Mesodermal cell (in vitro differentiated cells): Measurements from ENCODE around the gene CYFIP1.

ENCODE experiments used
- H3K27ac ChIP-seq: 2 replicates; pipeline ENCODE4 v1.7.0; 2013; ENCODE audit warnings: mild to moderate bottlenecking, low read depth, low read length, moderate library complexity; ENCODE audit not compliant: severe bottlenecking
- H3K36me3 ChIP-seq: 2 replicates; pipeline ENCODE4 v1.7.1; 2013; ENCODE audit warnings: mild to moderate bottlenecking, low read length, moderate library complexity; ENCODE audit not compliant: control insufficient read depth, insufficient read depth
- H3K4me1 ChIP-seq: one replicate; pipeline ENCODE4 v1.7.1; 2013; ENCODE audit warnings: mild to moderate bottlenecking, low read length; ENCODE audit not compliant: insufficient read depth, control insufficient read depth, poor library complexity, severe bottlenecking
- H3K4me3 ChIP-seq: 2 replicates; pipeline ENCODE4 v1.7.0; 2013; ENCODE audit warnings: low read length, control low read depth, mild to moderate bottlenecking; ENCODE audit not compliant: insufficient read depth, poor library complexity, severe bottlenecking; ENCODE audit errors: extremely low read depth
- H3K9me3 ChIP-seq: 2 replicates; pipeline ENCODE4 v1.7.1; 2013; ENCODE audit warnings: mild to moderate bottlenecking, low read length, moderate library complexity; ENCODE audit not compliant: control insufficient read depth
- whole genome bisulfite sequencing, 2 experiments: methylation state at CpG; one replicate each; pipeline ENCODE4 v1.1.5; 2013; ENCODE audit warnings: missing lambda C conversion rate in 2 of 2; ENCODE audit not compliant: insufficient coverage in 2 of 2; 5-methylcytosine and 5-hydroxymethylcytosine counted together

Gene CYFIP1

GRCh38 chr15:22917556-22917955, 62.6 kb downstream of the CYFIP1 start:
- Histone ChIP-seq H3K9me3 (no peaks in the 10 kb centered on the region), H3K4me1 (peaks cover 2% of the 10 kb centered on the region), H3K4me3 (no peak overlapping the region), H3K27ac (no peak overlapping the region), H3K36me3 (peaks cover 83% of the 10 kb centered on the region)
- 98 to 99% methylated on average over 15 to 16 of the region's 18 CpGs for WGBS, 2 experiments

GRCh38 chr15:22916606-22917350, 63.4 kb downstream of the CYFIP1 start:
- WGBS, 2 experiments: 92 to 94% methylated on average over 35 to 36 of the region's 36 CpGs
- no peak overlapping the region for H3K27ac ChIP-seq
- no peaks in the 10 kb centered on the region for H3K9me3 ChIP-seq
- H3K4me1 ChIP-seq: peaks cover 2% of the 10 kb centered on the region
- H3K36me3 ChIP-seq: peaks cover 83% of the 10 kb centered on the region
- H3K4me3 ChIP-seq: no peak overlapping the region

GRCh38 chr15:22915866-22916515, 64.2 kb downstream of the CYFIP1 start:
- Histone ChIP-seq H3K4me3 (no peak overlapping the region), H3K9me3 (no peaks in the 10 kb centered on the region), H3K36me3 (peaks cover 86% of the 10 kb centered on the region), H3K27ac (no peak overlapping the region), H3K4me1 (peaks cover 2% of the 10 kb centered on the region)
- 96 to 97% methylated on average over 24 to 25 of the region's 25 CpGs for WGBS, 2 experiments

- Histone ChIP-seq H3K4me1 (peaks cover 2% of the 10 kb centered on the region), H3K4me3 (no peak overlapping the region), H3K36me3 (peaks cover 96% of the 10 kb centered on the region), H3K27ac (no peak overlapping the region), H3K9me3 (no peaks in the 10 kb centered on the region)
- 94 to 96% methylated on average over 10 to 11 of the region's 13 CpGs for WGBS, 2 experiments
These were observed 66.4 kb downstream of the CYFIP1 start for GRCh38 chr15:22913646-22914380.

GRCh38 chr15:22912256-22912655, 67.9 kb downstream of the CYFIP1 start:
- Histone ChIP-seq H3K36me3 (peaks cover 96% of the 10 kb centered on the region), H3K9me3 (no peaks in the 10 kb centered on the region), H3K4me3 (no peak overlapping the region), H3K4me1 (peaks cover 2% of the 10 kb centered on the region), H3K27ac (no peak overlapping the region)
- WGBS, 2 experiments: 96% methylated on average over 6 to 12 of the region's 12 CpGs

GRCh38 chr15:22911306-22911705, 68.9 kb downstream of the CYFIP1 start:
- Histone ChIP-seq H3K36me3 (peaks cover 94% of the 10 kb centered on the region), H3K4me3 (no peak overlapping the region), H3K4me1 (no peaks in the 10 kb centered on the region), H3K9me3 (no peaks in the 10 kb centered on the region), H3K27ac (no peak overlapping the region)
- WGBS, 2 experiments: 94 to 95% methylated on average over 5 to 8 of the region's 8 CpGs

GRCh38 chr15:22908830-22909229, 71.3 kb downstream of the CYFIP1 start:
- H3K36me3 ChIP-seq: peaks cover 84% of the 10 kb centered on the region
- no peak overlapping the region for H3K27ac ChIP-seq
- 94 to 100% methylated on average over 3 to 9 of the region's 9 CpGs for WGBS, 2 experiments
- H3K4me3 ChIP-seq: no peak overlapping the region
- no peaks in the 10 kb centered on the region for H3K9me3 ChIP-seq
- no peaks in the 10 kb centered on the region for H3K4me1 ChIP-seq

GRCh38 chr15:22907161-22907950, 72.8 kb downstream of the CYFIP1 start:
- Histone ChIP-seq H3K4me1 (no peaks in the 10 kb centered on the region), H3K4me3 (no peak overlapping the region), H3K9me3 (no peaks in the 10 kb centered on the region), H3K27ac (no peak overlapping the region), H3K36me3 (peaks cover 82% of the 10 kb centered on the region)
- WGBS, 2 experiments: 87 to 93% methylated on average over 10 to 12 of the region's 16 CpGs

GRCh38 chr15:22904736-22905135, 75.4 kb downstream of the CYFIP1 start:
- no peak overlapping the region for H3K4me3 ChIP-seq
- H3K9me3 ChIP-seq: no peaks in the 10 kb centered on the region
- no peak overlapping the region for H3K27ac ChIP-seq
- H3K4me1 ChIP-seq: no peaks in the 10 kb centered on the region
- peaks cover 82% of the 10 kb centered on the region for H3K36me3 ChIP-seq
- 94 to 99% methylated on average over 10 to 11 of the region's 11 CpGs for WGBS, 2 experiments

GRCh38 chr15:22903961-22904534, 76.1 kb downstream of the CYFIP1 start:
- no peaks in the 10 kb centered on the region for H3K9me3 ChIP-seq
- no peak overlapping the region for H3K27ac ChIP-seq
- H3K4me3 ChIP-seq: no peak overlapping the region
- H3K4me1 ChIP-seq: no peaks in the 10 kb centered on the region
- H3K36me3 ChIP-seq: peaks cover 83% of the 10 kb centered on the region
- 94 to 96% methylated on average over 14 to 18 of the region's 19 CpGs for WGBS, 2 experiments
